ENCODE data around the gene NLGN2.

The NLGN2 gene

GRCh38 chr17:7414837-7415236 is 7.2 kb downstream of the NLGN2 start:
- no peak for DNase-seq (ENCODE audit: low read depth, low spot score)

- DNase-seq (ENCODE audit: low read depth, low spot score), result no peak
Measured at GRCh38 chr17:7415784-7416183, 8.1 kb downstream of the NLGN2 start.

DNA sequence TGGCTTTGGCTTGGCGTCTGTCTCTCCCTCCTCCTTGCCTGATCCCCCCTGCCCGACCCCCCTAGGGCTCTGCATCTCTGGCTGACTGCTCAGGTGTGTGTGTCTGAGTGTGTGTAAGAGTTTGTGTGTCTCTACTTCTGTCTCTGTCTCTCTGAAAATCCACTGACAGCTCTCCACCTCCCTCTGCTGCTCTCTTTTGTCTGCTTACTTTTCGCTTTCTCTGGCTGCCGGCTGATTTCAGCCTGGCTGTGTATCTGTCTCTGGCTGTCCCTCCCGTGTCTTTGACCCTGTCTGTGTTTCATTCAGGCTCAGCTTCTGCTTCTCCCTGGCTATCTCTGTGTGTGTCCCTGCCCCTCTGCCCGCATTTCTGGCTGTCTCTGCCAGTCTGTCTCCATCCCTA is 8.7 kb downstream of the NLGN2 start:
- no peak for DNase-seq (ENCODE audit: low read depth, low spot score)

DNA sequence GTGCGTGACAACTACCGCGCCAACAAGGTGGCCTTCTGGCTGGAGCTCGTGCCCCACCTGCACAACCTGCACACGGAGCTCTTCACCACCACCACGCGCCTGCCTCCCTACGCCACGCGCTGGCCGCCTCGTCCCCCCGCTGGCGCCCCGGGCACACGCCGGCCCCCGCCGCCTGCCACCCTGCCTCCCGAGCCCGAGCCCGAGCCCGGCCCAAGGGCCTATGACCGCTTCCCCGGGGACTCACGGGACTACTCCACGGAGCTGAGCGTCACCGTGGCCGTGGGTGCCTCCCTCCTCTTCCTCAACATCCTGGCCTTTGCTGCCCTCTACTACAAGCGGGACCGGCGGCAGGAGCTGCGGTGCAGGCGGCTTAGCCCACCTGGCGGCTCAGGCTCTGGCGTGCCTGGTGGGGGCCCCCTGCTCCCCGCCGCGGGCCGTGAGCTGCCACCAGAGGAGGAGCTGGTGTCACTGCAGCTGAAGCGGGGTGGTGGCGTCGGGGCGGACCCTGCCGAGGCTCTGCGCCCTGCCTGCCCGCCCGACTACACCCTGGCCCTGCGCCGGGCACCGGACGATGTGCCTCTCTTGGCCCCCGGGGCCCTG is 9.5 kb downstream of the NLGN2 start:
- no peak for DNase-seq (ENCODE audit: low read depth, low spot score)

GRCh38 chr17:7418472-7419152 is 11.0 kb downstream of the NLGN2 start:
- DNase-seq (ENCODE audit: low read depth, low spot score), result no peak

DNA sequence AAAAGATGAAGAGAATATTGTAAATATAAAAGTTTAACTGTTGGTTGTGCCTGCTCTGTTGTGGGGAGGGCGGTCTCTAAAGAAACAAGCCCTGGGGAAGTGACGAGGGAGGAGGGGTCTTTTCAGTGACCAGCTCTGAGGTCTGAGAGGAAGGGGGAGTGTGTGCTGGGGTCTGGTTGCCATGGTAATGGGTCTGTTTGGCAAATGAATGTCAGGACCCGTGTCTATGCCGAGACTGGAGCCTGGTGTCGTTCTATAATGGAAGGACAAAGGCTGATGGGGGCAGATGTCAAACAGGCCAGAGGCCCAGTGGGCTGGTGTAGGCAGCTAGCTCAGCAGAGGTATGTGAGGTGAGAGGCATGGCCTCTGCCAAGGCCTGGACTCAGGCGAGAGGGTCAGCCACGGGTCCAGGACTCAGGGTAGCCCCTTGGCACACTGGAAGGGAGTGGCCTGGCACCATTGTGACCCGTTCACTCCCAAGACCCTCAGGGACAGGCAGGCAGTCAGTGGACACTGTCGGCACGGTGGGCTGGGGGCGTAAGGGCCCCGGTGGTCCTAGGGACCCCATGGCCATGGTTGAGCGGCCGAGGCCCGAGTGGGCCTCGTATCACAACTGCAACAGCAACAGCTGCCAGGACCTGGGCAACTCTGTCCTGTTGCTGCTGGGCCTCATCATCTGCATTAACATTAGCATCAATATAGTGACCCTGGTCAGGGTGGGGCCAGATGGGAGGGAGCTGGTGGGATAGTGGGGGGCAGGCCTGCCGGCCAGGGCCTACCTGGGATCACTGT is 12.4 kb downstream of the NLGN2 start, which contains the start of gene SPEM1:
Gene SPEM1 (plus strand): TSS at position 506 of the 792 bp plus-strand sequence. CDS start 61 bp downstream, at position 567.
- no peak for DNase-seq (ENCODE audit: low read depth, low spot score)

DNA sequence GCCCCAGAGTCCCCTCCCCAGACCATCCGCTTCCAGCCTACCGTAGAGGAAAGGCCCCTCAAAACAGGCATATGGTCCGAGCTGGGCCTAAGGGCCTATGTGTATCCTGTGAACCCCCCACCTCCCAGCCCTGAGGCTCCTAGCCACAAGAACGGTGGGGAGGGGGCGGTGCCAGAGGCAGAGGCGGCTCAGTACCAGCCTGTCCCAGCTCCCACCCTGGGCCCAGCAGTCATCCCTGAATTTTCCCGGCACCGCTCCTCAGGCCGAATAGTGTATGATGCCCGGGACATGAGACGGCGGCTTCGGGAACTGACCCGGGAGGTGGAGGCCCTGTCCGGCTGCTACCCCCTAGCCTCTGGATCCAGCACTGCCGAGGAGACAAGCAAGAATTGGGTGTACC is 13.5 kb downstream of the NLGN2 start:
- DNase-seq (ENCODE audit: low read depth, low spot score), result no peak

GRCh38 chr17:7423679-7424078 is 16.0 kb downstream of the NLGN2 start:
- DNase-seq (ENCODE audit: low read depth, low spot score), result no peak

DNA sequence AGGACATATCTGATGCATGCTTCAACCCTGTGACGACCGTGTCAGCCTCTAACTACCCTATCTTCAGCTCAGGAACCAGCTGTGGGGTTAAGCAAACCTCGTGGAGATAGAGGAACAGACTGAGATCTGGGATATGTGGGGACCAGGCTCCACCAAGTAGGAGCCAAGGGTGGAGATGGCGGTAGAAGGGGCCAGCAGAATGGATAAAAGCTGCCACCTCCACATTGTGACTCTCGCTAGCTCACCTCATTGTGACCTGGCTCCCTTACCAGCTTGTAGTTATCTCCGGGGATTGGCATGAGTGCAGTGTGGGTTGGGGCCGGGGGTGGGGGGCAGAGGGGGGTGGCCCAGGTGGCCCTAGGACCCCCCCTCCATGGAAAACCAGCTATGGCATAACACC is 17.7 kb downstream of the NLGN2 start, which contains the start of gene SPEM2:
Gene SPEM2 (plus strand): TSS at position 301 of the 400 bp plus-strand sequence. CDS start 73 bp downstream, at position 374.
- DNase-seq (ENCODE audit: low read depth, low spot score), result no peak

DNA sequence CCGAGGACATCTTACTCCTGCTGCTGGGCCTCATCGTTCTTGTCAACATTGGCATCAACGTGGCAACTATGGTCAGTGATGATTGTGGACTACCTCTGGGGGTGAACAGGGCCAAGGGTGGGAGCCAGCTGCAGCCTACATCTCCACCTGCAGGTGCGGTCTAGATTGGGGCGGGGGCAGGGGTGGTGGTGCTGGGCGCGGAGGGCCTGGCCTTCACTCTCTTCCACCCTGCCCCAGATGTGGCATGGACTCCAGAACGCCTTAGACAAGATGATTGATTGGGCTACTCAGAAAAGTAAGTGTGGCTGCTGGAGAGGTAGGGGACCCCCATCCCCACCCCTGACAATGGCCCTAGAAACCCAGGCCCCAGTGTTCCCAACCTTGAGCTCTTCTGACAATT is 18.1 kb downstream of the NLGN2 start:
- DNase-seq (ENCODE audit: low read depth, low spot score), result no peak

DNA sequence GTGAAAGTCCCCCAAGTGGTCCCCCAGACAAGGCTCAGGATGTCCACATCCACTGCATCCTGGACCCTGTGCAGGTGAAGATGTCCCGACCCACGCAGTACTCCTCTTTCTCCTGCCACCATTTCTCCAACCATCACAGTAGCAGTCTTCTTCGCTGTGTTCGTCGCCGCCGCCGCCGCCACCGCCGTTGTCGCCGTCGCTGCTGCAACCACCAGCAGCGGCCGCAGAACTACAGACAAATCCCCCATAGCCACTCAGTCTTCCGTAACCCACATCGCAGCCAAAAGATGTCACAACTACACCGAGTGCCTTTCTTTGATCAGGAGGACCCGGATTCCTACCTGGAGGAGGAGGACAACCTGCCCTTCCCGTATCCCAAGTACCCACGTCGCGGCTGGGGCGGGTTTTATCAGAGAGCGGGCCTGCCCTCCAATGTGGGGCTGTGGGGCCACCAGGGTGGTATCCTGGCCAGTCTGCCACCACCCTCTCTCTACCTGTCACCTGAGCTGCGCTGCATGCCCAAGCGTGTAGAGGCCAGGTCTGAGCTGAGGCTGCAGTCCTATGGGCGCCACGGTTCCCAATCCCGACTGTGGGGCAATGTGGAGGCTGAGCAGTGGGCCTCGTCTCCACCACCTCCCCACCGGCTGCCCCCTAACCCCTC is 18.7 kb downstream of the NLGN2 start:
- DNase-seq (ENCODE audit: low read depth, low spot score), result no peak

- no peak for DNase-seq (ENCODE audit: low read depth, low spot score)
Measured at GRCh38 chr17:7426896-7427489, 19.3 kb downstream of the NLGN2 start.

DNA sequence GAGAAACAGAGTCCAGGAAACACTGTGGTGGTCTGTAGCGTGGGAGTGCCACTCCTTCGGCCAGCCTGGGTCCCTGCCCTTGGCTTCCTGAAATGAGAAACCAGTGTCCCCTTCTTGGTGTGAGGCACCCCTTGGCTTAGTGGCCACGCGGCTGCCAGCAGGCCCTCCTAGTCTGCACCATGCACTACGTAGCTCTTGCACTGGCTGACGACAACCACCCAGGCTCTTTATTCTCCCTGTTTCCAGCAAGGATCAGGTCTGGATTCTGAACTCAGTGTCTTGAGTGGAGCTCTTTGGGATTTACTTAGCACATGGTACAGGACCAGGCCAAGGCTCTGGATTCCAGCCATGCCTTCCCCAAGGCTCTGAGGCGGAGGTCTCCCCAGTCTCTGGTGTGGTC is 19.9 kb downstream of the NLGN2 start:
- no peak for DNase-seq (ENCODE audit: low read depth, low spot score)

DNA sequence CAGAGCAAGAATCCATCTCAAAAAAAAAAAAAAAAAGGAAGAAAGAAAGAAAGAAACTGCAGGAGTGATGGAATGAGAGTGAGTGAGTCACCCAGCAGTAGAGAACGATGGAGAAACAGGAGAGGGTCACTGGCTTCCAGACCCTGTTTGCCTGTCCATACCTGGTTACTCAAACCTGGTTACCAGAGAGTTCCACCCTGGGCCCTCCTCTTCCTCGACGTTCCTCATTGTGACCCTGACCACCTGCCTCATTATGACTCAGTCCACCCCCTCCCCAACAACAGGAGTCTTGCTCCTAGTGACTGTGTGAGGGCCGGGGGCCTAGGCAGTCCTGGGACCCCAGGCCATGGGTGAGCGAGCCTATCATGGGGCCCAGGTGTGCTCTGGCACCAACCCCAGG is 20.9 kb downstream of the NLGN2 start, which contains the start of gene SPEM3:
Gene SPEM3 (plus strand): TSS at position 301 of the 400 bp plus-strand sequence. CDS start 46 bp downstream, at position 347.
- DNase-seq (ENCODE audit: low read depth, low spot score), result no peak

- DNase-seq (ENCODE audit: low read depth, low spot score), result no peak
Measured at GRCh38 chr17:7429722-7430121, 22.1 kb downstream of the NLGN2 start.

DNA sequence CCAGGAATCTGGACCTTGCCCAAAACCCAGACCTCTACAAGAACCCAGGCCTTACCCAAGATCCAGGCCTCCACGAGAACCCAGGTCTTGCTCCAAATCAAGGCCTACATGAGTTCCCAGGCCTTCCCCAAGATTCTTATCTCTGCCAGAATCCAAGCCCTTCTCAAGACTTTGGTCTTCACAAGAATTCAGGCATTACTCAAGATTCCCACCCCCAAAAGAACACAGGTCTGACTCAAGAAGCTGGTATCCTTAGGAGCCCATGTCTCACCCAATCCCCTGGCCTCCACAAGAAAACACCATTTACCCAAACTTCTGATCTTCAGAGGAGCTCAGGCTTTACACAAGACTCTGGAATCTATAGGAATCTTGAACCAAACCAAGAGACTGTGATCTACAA is 23.6 kb downstream of the NLGN2 start:
- no peak for DNase-seq (ENCODE audit: low read depth, low spot score)

GRCh38 chr17:7432296-7432695 is 24.7 kb downstream of the NLGN2 start:
- no peak for DNase-seq (ENCODE audit: low read depth, low spot score)

DNA sequence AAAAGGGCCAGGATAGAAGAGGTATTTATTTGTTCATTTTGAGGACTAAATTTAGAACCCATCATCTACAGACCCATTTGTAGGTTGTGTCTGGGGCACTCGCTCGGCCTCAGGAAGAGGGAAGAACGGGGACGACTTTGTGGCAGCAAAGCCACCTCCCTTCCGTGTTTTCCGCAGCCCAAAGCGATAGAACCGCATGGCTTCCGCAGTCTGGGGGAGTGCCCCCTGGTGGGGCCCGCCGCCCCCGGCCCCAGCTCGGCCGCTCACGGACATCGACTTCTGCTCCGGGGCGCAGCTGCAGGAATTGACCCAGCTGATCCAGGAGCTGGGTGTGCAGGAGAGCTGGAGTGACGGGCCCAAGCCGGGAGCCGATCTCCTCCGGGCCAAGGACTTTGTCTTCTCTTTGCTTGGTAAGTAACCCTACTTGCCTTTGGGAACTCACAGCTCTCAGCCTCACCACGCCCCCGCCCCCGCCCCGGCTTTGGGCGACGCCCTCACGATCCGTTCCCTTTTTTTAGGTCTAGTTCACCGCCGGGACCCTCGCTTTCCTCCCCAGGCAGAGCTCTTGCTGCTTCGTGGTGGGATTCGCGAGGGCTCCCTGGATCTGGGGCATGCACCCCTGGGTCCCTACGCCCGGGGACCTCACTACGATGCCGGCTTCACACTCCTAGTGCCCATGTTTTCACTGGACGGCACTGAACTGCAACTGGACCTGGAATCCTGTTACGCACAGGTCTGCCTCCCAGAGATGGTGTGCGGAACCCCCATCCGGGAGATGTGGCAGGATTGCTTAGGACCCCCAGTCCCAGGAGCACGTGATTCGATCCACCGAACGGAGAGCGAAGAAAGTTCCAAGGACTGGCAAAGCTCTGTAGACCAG is 28.3 kb downstream of the NLGN2 start:
- peak; percentile 48 for DNase-seq (ENCODE audit: low read depth, low spot score)

GRCh38 chr17:7436556-7437368 is 29.1 kb downstream of the NLGN2 start:
- DNase-seq (ENCODE audit: low read depth, low spot score), result peak; percentile 95
